HG03175 (cell line): Measurements from ENCODE around the gene ATG5.
"Not testable (repeated sequence)": the region's sequence is repeated elsewhere in the genome, so short reads cannot be mapped to it uniquely, and the experiment has no call there.

Source experiments
- ATAC-seq: cut with Tn5 transposase; IDR thresholded peaks from one replicate; pipeline ENCODE4 v1.9.1; 2021; ENCODE audit warnings: mild to moderate bottlenecking, moderate library complexity; ENCODE audit not compliant: unreplicated experiment

ATG5 gene

DNA sequence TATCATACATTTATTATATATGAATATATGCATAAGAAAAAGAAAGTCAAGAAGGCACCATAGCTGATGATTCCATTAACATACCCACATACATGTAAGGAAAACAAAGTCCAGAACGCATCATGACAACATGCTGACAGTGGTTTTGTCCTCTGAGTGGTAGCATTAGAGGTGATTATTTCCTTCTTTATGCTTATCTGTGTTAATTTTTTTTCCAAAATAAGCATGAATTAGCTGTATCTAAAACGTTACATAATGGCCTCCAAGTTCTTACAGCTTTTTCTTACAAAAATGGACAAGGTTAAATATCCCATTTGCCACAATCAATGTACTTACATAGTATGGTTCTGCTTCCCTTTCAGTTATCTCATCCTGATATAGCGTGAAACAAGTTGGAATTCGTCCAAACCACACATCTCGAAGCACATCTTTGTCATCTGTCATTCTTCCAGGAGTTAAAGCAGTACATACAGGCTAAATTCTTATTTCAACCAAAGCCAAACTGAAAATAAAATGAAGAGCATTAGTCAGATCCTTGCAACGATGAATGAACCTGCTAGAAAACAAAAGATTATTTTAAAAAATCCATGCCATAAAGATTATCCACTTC lies 9.7 kb downstream of the ATG5 start:
- ATAC-seq, result no peak

- no peak for ATAC-seq
Observed at GRCh38 chr6:106309766-106310373, 15.7 kb downstream of the ATG5 start.

DNA sequence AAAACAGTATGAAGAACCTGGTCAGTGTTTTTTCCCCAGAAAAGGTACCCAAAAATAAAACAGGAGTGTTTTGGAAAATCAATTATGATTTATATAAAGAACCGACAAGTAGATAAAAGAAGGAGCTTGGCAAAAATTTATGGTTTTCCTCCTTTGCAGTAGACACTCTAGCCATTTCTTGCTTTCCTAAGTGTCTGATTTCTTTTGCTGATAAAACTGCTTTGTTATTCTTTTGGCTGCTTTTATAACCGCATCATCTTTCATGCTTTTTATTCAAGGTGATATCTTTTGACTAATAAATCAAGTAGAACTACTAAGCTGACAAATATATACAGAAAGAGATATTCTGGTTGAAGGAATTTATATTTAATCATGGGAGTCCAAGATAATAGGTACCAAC lies 16.6 kb downstream of the ATG5 start:
- no peak for ATAC-seq

DNA sequence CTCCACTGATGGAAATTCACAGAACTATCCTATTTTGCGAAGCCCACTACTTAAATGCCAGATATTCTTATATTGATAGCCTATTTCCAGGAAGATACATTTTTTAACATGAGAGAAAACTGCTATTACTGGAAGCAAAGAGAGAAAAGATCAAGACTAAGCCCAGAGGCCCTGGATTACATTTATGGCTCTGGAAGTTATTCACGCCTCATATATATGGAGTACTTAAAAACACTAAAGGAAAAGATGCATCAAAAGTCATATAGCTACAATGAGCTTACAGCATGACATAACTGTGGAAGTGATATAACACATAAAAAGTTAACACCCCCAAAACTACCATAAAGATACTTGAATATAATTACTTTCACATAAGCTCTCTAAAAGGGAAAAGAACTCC lies 19.8 kb downstream of the ATG5 start:
- ATAC-seq, result no peak

DNA sequence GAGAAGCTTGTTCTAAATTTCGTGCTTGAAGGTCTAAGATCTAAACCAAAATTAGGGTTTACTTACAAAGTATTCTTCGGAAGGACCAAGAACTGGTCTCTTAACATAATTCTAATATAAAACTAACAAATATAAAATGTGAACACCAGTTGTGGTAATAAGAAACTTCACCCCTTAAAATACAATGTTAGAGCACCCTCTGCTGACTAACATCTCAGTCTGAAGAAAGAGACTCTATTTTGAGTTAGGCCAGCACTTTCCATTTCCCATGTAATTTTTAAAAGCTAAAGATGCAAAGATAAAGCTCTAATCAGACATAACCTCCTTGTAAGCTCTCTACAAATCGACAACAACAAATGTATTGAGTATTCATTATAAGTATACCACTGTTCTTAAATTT lies 24.6 kb downstream of the ATG5 start:
- no peak for ATAC-seq

GRCh38 chr6:106300020-106300780 lies 25.4 kb downstream of the ATG5 start:
- no peak for ATAC-seq

DNA sequence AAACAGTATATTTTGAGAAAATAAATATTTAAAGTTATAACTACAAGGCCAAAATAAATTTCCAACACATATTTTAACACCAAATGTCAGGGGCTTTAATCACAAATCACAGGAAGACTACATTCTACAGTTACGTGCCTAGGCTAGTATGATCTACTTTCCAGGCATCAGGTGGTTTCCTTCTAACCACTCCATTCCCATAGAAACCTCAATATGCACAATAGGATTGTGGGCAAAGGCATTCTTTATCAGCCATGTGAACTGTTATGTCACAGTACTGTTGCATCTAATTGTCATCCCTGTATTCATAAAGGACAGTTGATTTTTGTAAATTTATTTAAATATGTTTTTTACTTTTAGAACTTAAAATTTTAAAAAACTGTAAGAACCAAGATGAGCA lies 32.4 kb downstream of the ATG5 start:
- no peak for ATAC-seq

GRCh38 chr6:106290954-106291353 lies 34.6 kb downstream of the ATG5 start:
- ATAC-seq, result no peak

GRCh38 chr6:106290032-106290431 lies 35.5 kb downstream of the ATG5 start:
- ATAC-seq, result no peak

DNA sequence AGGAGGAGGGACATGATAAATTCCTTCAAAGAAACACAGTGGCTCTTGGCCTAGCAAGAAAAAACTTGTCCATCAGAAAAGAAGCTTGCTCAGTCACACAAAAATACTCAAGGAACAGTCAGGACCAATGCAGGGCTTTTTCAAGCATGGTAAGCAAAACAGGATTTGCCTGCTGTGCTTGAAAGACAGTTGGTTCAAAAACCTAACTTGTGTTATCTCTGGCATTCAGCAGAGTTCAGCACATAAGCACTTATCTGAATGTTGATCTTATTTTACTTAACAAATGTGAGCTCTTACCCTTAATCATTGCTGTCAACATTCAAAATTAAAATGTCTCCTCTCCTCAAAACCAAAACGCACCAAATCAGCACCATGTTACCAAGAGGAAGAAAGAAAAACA lies 38.3 kb downstream of the ATG5 start:
- no peak for ATAC-seq

GRCh38 chr6:106286746-106287145 lies 38.8 kb downstream of the ATG5 start:
- no peak for ATAC-seq

DNA sequence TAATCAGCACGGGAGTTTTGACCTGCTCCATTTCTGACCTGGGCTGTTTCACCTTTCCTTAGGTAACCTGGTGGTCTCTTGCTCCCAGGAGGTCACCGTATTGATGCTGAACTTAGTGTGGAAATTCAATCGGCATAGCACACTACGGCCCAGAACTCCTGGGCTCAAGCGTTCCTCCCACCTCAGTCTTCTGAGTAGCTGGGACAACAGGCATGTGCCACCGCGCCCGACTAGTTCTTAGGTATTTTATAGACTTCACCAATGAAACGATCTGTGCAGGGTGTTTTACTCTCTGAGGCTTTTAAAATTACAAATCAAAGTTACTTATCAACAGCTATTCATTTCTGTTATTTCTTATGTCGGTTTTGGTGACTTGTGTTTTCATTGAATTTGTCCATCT lies 42.1 kb downstream of the ATG5 start:
- no peak for ATAC-seq

DNA sequence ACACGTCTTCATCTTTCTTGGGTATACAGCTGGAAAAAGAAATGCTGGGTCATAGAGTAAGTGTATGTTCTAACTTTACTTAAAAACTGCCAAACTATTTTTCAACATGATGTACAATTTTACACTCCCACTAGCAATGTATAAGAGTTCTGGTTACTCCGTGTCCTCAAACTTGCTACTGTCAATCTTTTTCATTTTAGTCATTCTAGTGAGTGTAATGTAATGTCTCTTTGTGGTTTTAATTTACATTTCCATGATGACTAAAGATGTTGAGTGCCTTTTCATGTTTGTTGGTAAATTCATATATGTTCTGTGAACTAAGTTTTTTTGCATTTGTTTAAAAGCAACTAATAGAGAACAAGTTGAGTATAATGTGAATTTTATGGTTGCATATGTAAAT lies 43.9 kb downstream of the ATG5 start:
- ATAC-seq, result no peak

- ATAC-seq, result no peak
Observed at GRCh38 chr6:106281088-106281487, 44.5 kb downstream of the ATG5 start.

GRCh38 chr6:106279179-106279578 lies 46.4 kb downstream of the ATG5 start:
- no peak for ATAC-seq

DNA sequence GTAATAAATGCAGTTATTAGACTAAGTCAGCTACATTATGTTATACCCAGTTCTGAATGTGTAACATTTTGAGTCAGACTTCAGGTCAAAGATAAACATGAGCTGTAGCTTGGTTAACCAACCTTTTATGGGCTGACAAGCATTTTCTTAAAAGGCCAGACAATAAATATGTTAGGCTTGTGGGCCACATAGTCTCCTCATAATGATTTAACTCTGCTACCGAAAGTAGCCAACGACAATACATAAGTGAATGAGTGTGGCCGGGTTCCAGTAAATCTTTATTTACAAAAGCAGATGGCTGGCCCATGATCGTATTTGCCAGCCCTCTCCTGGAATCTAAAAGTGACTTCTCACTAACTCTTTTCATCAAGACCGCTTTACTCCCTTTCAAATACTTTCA lies 49.9 kb downstream of the ATG5 start:
- ATAC-seq, result no peak

GRCh38 chr6:106273087-106273486 lies 52.5 kb downstream of the ATG5 start:
- no peak for ATAC-seq

GRCh38 chr6:106272287-106272686 lies 53.3 kb downstream of the ATG5 start:
- ATAC-seq, result no peak

- ATAC-seq, result no peak
Observed at GRCh38 chr6:106270414-106270813, 55.1 kb downstream of the ATG5 start.

DNA sequence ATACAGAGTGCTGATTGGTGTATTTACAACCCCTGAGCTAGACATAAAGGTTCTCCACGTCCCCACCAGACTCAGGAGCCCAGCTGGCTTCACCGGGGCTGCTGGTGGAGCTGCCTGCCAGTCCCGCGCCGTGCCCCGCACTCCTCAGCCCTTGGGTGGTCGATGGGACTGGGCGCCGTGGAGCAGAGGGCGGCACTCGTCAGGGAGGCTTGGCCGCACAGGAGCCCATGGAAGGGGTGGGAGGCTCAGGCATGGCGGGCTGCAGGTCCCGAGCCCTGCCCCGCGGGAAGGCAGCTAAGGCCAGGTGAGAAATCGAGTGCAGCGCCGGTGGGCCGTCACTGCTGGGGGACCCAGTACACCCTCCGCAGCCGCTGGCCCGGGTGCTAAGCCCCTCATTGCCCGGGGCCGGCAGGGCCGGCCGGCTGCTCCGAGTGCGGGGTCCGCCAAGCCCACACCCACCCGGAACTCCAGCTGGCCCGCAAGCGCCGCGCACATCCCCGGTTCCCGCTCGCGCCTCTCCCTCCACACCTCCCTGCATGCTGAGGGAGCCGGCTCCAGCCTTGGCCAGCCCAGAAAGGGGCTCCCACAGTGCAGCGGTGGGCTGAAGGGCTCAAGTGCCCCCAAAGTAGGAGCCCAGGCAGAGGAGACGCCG lies 56.2 kb downstream of the ATG5 start:
- ATAC-seq, result not testable (repeated sequence)

DNA sequence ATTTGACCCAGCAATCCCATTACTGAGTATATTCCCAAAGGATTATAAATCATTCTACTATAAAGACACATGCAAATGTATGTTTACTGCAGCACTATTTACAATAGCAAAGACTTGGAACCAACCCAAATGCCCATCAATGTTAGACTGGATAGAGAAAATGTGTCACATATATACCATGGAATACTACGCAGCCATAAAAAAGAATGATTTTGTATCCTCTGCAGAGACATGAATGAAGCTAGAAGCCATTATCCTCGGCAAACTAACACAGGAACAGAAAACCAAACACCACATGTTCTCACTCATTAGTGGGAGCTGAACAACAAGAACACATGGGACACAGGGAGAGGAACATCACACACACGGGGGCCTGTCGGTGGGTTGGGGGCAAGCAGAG lies 57.1 kb downstream of the ATG5 start:
- not testable (repeated sequence) for ATAC-seq

DNA sequence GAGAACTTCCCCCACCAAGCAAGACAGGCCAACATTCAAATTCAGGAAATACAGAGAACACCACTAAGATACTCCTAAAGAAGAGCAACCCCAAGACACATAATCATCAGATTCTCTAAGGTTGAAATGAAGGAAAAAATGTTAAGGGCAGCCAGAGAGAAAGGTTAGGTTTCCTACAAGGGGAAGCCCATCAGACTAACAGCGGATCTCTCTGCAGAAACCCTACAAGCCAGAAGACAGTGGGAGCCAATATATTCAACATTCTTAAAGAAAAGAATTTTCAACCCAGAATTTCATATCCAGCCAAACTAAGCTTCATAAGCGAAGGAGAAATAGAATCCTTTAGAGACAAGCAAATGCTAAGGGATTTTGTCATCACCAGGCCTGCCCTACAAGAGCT lies 61.1 kb downstream of the ATG5 start:
- ATAC-seq, result not testable (repeated sequence)
